Left lung (tissue), 14 donors: ENCODE results near the gene DMPK. TPM values are rescaled to one million over a fixed set of nuclear protein-coding genes. Genes with fewer than 3 reads are reported as not detected.

Experiments used
- ATAC-seq: fragments of 200-7000 bp; cut with Tn5 transposase; one replicate; pipeline ENCODE4 v1.9.1; 2020; ENCODE audit warnings: moderate library complexity
- DNase-seq, 4 donors: peaks; one replicate each; pipeline ENCODE4 v3.0.0-alpha.2; 2013 to 2020
- H3K27ac ChIP-seq, 2 donors: fragments of 200-600 bp; sonication (generic) in 1 of 2; one replicate each; pipeline versions ENCODE4 v1.5.0 to v1.8.0; 2020 to 2021
- H3K27me3 ChIP-seq, 2 donors: fragments of 200-600 bp; sonication (generic) in 1 of 2; one replicate each; pipeline versions ENCODE4 v1.5.0 to v1.8.0; 2020 to 2021
- H3K36me3 ChIP-seq, 2 donors: fragments of 200-600 bp; sonication (generic) in 1 of 2; one replicate each; pipeline versions ENCODE4 v1.5.0 to v1.8.0; 2020 to 2021
- H3K4me1 ChIP-seq, 2 donors: fragments of 200-600 bp; one replicate each; pipeline ENCODE4 v1.8.0; 2021
- H3K4me3 ChIP-seq, 2 donors: fragments of 200-600 bp; sonication (generic) in 1 of 2; one replicate each; pipeline versions ENCODE4 v1.5.0 to v1.8.0; 2020 to 2021; ENCODE audit warnings: mild to moderate bottlenecking in 1 of 2
- H3K9me3 ChIP-seq, 2 donors: fragments of 200-600 bp; sonication (generic) in 1 of 2; one replicate each; pipeline versions ENCODE4 v1.5.0 to v1.8.0; 2020 to 2021
- CTCF ChIP-seq, 2 donors: fragments of 200-600 bp; sonication (generic) in 1 of 2; IDR thresholded peaks; one replicate each; pipeline versions ENCODE4 v1.5.0 to v1.8.0; 2021; ENCODE audit warnings: antibody characterized with exemption in 2 of 2
- intact Hi-C, 2 donors: fragments of 100-400 bp; cut with DNase I; formaldehyde crosslinking; loops; one replicate each; pipeline versions ENCODE4 v1.11.2 to v1.14.2; 2022
- long read RNA-seq, 12 donors: library from polyadenylated mRNA in 2 of 12; unstranded in 2 of 12; transcript quantifications; one replicate each; pipeline ENCODE4 v2.0.0 and lab custom pipeline, GENCODE V29; 2019 to 2026
- polyA plus RNA-seq, 6 donors: library from polyadenylated mRNA; unstranded; fragments of 120-200 nt; gene quantifications; one replicate each; pipeline ENCODE4 v1.2.1, GENCODE V29; 2013; ENCODE audit not compliant: insufficient read length in 6 of 6
- total RNA-seq, 2 donors: library from RNA; stranded (reverse); fragmentation: NEBNext Ultra II Directional; extraction: Animal tissue kit (Norgen Biotek cat#: 25700); gene quantifications; one replicate each; pipeline ENCODE4 v1.2.1, GENCODE V29; 2021
- donor health status: DM: no; HTN: yes; CAD: no.
- donor health status: DM: no; HTN: no; CAD: no.

DMPK gene
- total RNA-seq (10 to 100 TPM; 44.6 to 50.0 TPM), polyA plus RNA-seq (10 to 100 TPM; 55.3 to 81.7 (median 62.0) TPM)
- long read RNA-seq, donor 1, transcript DMPK-215 (1 exons, 1,410 nt) = major isoform, 18 of 22 reads
- long read RNA-seq, donor 1, partial matches to known transcripts = 0 of 22 reads
- long read RNA-seq, donor 1, other reads (novel, unspliced or antisense) = 0 of 22 reads
- long read RNA-seq, donor 2, transcript DMPK-215 (1 exons, 1,410 nt) = major isoform, 5 of 5 reads
- long read RNA-seq, donor 2, partial matches to known transcripts = 0 of 5 reads
- long read RNA-seq, donor 2, other reads (novel, unspliced or antisense) = 0 of 5 reads
- long read RNA-seq, donor 3, transcript DMPK-215 (1 exons, 1,410 nt) = major isoform, 5 of 7 reads
- long read RNA-seq, donor 3, partial matches to known transcripts = 0 of 7 reads
- long read RNA-seq, donor 3, other reads (novel, unspliced or antisense) = 0 of 7 reads
- long read RNA-seq, donor 4, partial matches to known transcripts = 1 of 4 reads
- long read RNA-seq, donor 4, other reads (novel, unspliced or antisense) = 3 of 4 reads
- long read RNA-seq, donor 5, transcript DMPK-215 (1 exons, 1,410 nt) = major isoform, 12 of 16 reads
- long read RNA-seq, donor 5, partial matches to known transcripts = 0 of 16 reads
- long read RNA-seq, donor 5, other reads (novel, unspliced or antisense) = 0 of 16 reads
- long read RNA-seq, donor 6, partial matches to known transcripts = 0 of 6 reads
- long read RNA-seq, donor 6, other reads (novel, unspliced or antisense) = 0 of 6 reads
- long read RNA-seq, donor 7, partial matches to known transcripts = 0 of 8 reads
- long read RNA-seq, donor 7, other reads (novel, unspliced or antisense) = 0 of 8 reads
- long read RNA-seq, donor 8, transcript DMPK-215 (1 exons, 1,410 nt) = major isoform, 8 of 21 reads
- long read RNA-seq, donor 8, partial matches to known transcripts = 5 of 21 reads
- long read RNA-seq, donor 8, other reads (novel, unspliced or antisense) = 0 of 21 reads
- long read RNA-seq, donor 9 = 0 reads
- long read RNA-seq, donor 10, partial matches to known transcripts = 0 of 4 reads
- long read RNA-seq, donor 10, other reads (novel, unspliced or antisense) = 4 of 4 reads
- long read RNA-seq, donor 11 = 0 reads
- long read RNA-seq, donor 12, partial matches to known transcripts = 0 of 2 reads
- long read RNA-seq, donor 12, other reads (novel, unspliced or antisense) = 0 of 2 reads

GRCh38 chr19:45782162-45782691 lies at the start of gene DMPK:
DMPK (minus strand) TSS chr19:45782490; CDS start chr19:45782352, 138 bp downstream.
- peaks cover 0 to 100% of the 10 kb centered on the region in 2 donors for H3K27me3 ChIP-seq
- intact Hi-C loops = no loop called here

GRCh38 chr19:45828945-45829344 lies 46.7 kb upstream of the DMPK start:
- intact Hi-C loops = no loop called here
- Histone ChIP-seq H3K4me3 (no peak overlapping the region), H3K27ac (no peak overlapping the region), H3K36me3 (peaks cover 0 to 100% of the 10 kb centered on the region in 2 donors), H3K9me3 (no peaks in the 10 kb centered on the region), H3K27me3 (no peaks in the 10 kb centered on the region), H3K4me1 (no peaks in the 10 kb centered on the region)
- ATAC-seq = no peak
- DNase-seq = no peak
- TF ChIP-seq CTCF (IDR thresholded peaks at IDR 0.05) = no peak

More at GRCh38 chr19:45782162-45782691, at the start of gene DMPK:
- Histone ChIP-seq H3K27ac (peak within 1 kb of the TSS; percentile 48 to 65), H3K4me1 (peaks cover 11 to 42% of the 10 kb centered on the region in 2 donors), H3K4me3 (peak within 1 kb of the TSS; percentile 35 to 36), H3K36me3 (peaks cover 0 to 31% of the 10 kb centered on the region in 2 donors), H3K9me3 (no peaks in the 10 kb centered on the region)
- TF ChIP-seq CTCF (IDR thresholded peaks at IDR 0.05) = no peak
- DNase-seq (peak in 1 of 4 donors; percentile 75), ATAC-seq (peak; percentile 18)

GRCh38 chr19:45828523-45828922 lies 46.2 kb upstream of the DMPK start:
- Histone ChIP-seq H3K4me1 (no peaks in the 10 kb centered on the region), H3K4me3 (no peak overlapping the region), H3K27me3 (no peaks in the 10 kb centered on the region), H3K36me3 (peaks cover 0 to 100% of the 10 kb centered on the region in 2 donors), H3K9me3 (no peaks in the 10 kb centered on the region), H3K27ac (no peak overlapping the region)
- no peak for TF ChIP-seq CTCF (IDR thresholded peaks at IDR 0.05)
- intact Hi-C loops = no loop called here
- DNase-seq (no peak), ATAC-seq (no peak)

GRCh38 chr19:45827459-45828093 lies 45.3 kb upstream of the DMPK start:
- intact Hi-C loops = no loop called here
- Histone ChIP-seq H3K9me3 (no peaks in the 10 kb centered on the region), H3K36me3 (peaks cover 0 to 100% of the 10 kb centered on the region in 2 donors)

More at GRCh38 chr19:45827459-45828093, 45.3 kb upstream of the DMPK start:
- TF ChIP-seq CTCF (IDR thresholded peaks at IDR 0.05) = no peak
- no peak overlapping the region for H3K27ac ChIP-seq
- DNase-seq (peak in 1 of 4 donors; percentile 43), ATAC-seq (no peak)
- H3K27me3 ChIP-seq = no peaks in the 10 kb centered on the region
- no peak overlapping the region for H3K4me3 ChIP-seq
- no peaks in the 10 kb centered on the region for H3K4me1 ChIP-seq
